SK-N-SH treated with all-trans-retinoic acid at 6 μM for 48 hours (cell line): ENCODE data around the gene CHRNB2.

Source experiments
- GLIS3 ChIP-seq: fragments of 250-450 bp; sonication (Bioruptor Pico); IDR thresholded peaks from 2 replicates; pipeline ENCODE4 v1.5.0; 2020; ENCODE audit warnings: mild to moderate bottlenecking, moderate library complexity
- OSR1 ChIP-seq: fragments of 250-450 bp; sonication (Bioruptor Pico); IDR thresholded peaks from 2 replicates; pipeline ENCODE4 v1.8.0; 2022; ENCODE audit warnings: moderate library complexity, mild to moderate bottlenecking, inconsistent platforms
- PPARA ChIP-seq: fragments of 250-450 bp; sonication (Bioruptor Pico); IDR thresholded peaks from 2 replicates; pipeline ENCODE4 v1.5.0; 2020; ENCODE audit warnings: mild to moderate bottlenecking, borderline replicate concordance
- TOX ChIP-seq: fragments of 250-450 bp; sonication (Bioruptor Pico); IDR thresholded peaks from 2 replicates; pipeline ENCODE4 v1.8.0; 2021; ENCODE audit warnings: mild to moderate bottlenecking, moderate library complexity, borderline replicate concordance
- ZC3H10 ChIP-seq: fragments of 250-450 bp; sonication (Bioruptor Pico); IDR thresholded peaks from 2 replicates; pipeline ENCODE4 v1.5.1; 2021; ENCODE audit warnings: mild to moderate bottlenecking, moderate library complexity
- ZFP3 ChIP-seq: fragments of 250-450 bp; sonication (Bioruptor Pico); IDR thresholded peaks from 2 replicates; pipeline ENCODE4 v1.5.0; 2020; ENCODE audit warnings: mild to moderate bottlenecking, moderate library complexity
- TF ChIP-seq, protein P1 (sequence below): fragments of 250-450 bp; sonication (Bioruptor Pico); IDR thresholded peaks from 2 replicates; pipeline ENCODE4 v1.8.0; 2020; ENCODE audit warnings: mild to moderate bottlenecking, moderate library complexity, borderline replicate concordance
- TF ChIP-seq, protein P2 (sequence below): fragments of 250-450 bp; sonication (Bioruptor Pico); IDR thresholded peaks from 2 replicates; pipeline ENCODE4 v1.8.0; 2021; ENCODE audit warnings: low read depth, mild to moderate bottlenecking, moderate library complexity, borderline replicate concordance
- TF ChIP-seq, protein P3 (sequence below): fragments of 250-450 bp; sonication (Bioruptor Pico); IDR thresholded peaks from 2 replicates; pipeline ENCODE4 v1.5.0; 2020; ENCODE audit warnings: mild to moderate bottlenecking, moderate library complexity

DNA sequence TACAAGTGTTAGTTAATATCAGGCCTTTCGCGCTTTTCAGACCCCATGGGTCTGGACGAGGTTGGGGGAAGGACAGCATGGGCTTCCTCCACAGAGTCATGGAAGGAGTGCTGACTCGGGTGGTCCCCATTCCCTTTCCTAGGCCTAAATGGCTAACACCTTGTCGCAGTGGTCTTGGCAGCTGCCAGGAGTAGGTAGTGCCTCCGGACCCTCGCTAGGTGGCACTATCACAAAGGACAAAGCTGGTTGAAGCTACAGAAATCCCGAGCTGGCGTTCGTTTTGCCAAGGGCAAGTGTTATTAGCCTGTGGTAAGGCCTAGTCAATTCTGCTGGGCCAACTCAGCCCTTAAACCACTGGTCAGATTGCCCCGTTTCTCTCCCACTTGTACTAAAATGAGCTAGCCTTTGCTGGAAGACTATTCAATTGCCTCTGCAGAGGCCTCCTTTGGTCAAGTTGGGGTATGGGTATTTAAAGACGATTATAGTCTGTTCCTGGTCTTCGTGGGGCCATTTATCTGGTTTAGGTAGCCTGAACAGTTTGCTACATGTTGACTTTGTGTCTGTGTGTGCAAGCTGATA lies 8.0 kb upstream of the CHRNB2 start:
- no peak for TF ChIP-seq TOX (CRISPR knock-in tag)
- TF ChIP-seq GLIS3 = no peak
- TF ChIP-seq ZFP3 = no peak
- TF ChIP-seq, protein P1, sequence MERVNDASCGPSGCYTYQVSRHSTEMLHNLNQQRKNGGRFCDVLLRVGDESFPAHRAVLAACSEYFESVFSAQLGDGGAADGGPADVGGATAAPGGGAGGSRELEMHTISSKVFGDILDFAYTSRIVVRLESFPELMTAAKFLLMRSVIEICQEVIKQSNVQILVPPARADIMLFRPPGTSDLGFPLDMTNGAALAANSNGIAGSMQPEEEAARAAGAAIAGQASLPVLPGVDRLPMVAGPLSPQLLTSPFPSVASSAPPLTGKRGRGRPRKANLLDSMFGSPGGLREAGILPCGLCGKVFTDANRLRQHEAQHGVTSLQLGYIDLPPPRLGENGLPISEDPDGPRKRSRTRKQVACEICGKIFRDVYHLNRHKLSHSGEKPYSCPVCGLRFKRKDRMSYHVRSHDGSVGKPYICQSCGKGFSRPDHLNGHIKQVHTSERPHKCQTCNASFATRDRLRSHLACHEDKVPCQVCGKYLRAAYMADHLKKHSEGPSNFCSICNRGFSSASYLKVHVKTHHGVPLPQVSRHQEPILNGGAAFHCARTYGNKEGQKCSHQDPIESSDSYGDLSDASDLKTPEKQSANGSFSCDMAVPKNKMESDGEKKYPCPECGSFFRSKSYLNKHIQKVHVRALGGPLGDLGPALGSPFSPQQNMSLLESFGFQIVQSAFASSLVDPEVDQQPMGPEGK (CRISPR knock-in tag) = no peak
- no peak for TF ChIP-seq PPARA
- TF ChIP-seq, protein P2, sequence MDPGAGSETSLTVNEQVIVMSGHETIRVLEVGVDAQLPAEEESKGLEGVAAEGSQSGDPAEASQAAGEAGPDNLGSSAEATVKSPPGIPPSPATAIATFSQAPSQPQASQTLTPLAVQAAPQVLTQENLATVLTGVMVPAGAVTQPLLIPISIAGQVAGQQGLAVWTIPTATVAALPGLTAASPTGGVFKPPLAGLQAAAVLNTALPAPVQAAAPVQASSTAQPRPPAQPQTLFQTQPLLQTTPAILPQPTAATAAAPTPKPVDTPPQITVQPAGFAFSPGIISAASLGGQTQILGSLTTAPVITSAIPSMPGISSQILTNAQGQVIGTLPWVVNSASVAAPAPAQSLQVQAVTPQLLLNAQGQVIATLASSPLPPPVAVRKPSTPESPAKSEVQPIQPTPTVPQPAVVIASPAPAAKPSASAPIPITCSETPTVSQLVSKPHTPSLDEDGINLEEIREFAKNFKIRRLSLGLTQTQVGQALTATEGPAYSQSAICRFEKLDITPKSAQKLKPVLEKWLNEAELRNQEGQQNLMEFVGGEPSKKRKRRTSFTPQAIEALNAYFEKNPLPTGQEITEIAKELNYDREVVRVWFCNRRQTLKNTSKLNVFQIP = no peak
- no peak for TF ChIP-seq OSR1
- TF ChIP-seq, protein P3, sequence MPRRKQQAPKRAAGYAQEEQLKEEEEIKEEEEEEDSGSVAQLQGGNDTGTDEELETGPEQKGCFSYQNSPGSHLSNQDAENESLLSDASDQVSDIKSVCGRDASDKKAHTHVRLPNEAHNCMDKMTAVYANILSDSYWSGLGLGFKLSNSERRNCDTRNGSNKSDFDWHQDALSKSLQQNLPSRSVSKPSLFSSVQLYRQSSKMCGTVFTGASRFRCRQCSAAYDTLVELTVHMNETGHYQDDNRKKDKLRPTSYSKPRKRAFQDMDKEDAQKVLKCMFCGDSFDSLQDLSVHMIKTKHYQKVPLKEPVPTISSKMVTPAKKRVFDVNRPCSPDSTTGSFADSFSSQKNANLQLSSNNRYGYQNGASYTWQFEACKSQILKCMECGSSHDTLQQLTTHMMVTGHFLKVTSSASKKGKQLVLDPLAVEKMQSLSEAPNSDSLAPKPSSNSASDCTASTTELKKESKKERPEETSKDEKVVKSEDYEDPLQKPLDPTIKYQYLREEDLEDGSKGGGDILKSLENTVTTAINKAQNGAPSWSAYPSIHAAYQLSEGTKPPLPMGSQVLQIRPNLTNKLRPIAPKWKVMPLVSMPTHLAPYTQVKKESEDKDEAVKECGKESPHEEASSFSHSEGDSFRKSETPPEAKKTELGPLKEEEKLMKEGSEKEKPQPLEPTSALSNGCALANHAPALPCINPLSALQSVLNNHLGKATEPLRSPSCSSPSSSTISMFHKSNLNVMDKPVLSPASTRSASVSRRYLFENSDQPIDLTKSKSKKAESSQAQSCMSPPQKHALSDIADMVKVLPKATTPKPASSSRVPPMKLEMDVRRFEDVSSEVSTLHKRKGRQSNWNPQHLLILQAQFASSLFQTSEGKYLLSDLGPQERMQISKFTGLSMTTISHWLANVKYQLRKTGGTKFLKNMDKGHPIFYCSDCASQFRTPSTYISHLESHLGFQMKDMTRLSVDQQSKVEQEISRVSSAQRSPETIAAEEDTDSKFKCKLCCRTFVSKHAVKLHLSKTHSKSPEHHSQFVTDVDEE (CRISPR knock-in tag) = no peak
- no peak for TF ChIP-seq ZC3H10 (CRISPR knock-in tag)
